KBM-7 (cell line): ENCODE results near the gene ZNF385B.

Experiments
- DNase-seq: peaks from one replicate; pipeline ENCODE4 v3.0.0-alpha.2; 2015
- in situ Hi-C: fragments of 300-500 bp; cut with MboI; formaldehyde crosslinking; loops from 2 replicates; pipeline ENCODE4 v1.14.3; 2020; ENCODE audit warnings: low sequenced_read_pairs, low pct_unique_long_range_greater_than_20kb, mixed read lengths

Gene ZNF385B

GRCh38 chr2:179578171-179578916 is 283.1 kb downstream of the ZNF385B start:
- in situ Hi-C loops = no loop called here

GRCh38 chr2:179574061-179574519 is 287.3 kb downstream of the ZNF385B start:
- DNase-seq = no peak
- in situ Hi-C loops = no loop called here

More at GRCh38 chr2:179578171-179578916, 283.1 kb downstream of the ZNF385B start:
- DNase-seq = no peak

DNA sequence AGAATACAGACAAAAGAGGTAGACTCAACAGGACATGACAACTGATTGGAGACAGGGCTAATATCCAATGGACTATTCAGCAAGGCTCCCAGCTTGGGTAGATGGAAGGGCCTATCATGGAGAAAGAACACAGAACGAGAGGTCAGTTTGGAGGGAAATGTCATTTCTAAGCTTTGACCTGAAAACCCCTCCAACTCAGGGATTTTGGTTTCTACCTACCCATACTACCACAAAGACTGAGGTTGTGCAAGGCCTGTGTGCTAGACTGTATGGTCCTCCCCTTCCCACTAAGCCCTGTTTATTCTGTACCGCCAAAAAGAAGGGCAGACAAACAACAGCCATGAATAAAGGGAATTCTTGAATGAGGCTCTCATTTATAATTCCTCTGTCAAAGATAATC is 288.9 kb downstream of the ZNF385B start:
- in situ Hi-C loops = no loop called here
- no peak for DNase-seq

DNA sequence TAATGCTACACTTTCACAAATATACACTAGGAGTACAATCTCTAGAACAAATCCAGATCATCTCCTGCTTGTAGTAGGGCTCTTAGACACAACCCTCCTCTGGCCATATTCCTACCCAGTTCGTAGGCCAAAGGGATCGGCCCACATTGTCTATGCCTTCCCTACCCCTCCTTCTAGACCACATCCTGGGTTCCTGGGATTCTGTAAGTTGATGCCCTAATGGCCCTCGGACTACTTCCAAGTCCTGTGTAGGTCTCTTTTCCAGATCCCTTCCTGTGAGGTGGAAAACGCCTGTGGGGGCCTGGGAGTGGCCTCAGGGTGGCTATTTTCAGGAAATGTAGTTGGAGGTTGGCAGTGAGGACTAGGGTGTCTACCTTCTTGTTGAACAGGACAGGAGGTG is 289.7 kb downstream of the ZNF385B start:
- DNase-seq = no peak
- in situ Hi-C loops = no loop called here

DNA sequence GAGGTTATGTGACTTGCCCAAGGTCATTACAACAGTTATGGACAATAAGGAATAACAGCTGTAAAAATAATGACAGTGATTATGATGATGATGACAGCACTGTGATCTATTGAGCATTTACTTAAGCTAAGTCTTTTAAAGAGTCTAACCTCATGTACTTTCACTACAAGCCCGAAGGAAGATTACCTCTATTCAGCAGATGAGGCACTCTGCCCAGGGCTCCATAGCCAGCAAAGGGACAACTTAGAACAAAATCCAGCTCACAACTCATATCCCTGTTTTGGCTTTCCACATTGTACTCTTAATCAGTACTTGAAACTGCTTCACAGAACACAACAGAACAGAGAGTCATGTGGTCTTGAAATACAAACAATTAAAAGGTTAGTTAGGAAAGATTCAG is 290.2 kb downstream of the ZNF385B start:
- DNase-seq = no peak
- in situ Hi-C loops = no loop called here

- in situ Hi-C loops = no loop called here
- DNase-seq = no peak
These were observed 291.6 kb downstream of the ZNF385B start for GRCh38 chr2:179569831-179570233.

DNA sequence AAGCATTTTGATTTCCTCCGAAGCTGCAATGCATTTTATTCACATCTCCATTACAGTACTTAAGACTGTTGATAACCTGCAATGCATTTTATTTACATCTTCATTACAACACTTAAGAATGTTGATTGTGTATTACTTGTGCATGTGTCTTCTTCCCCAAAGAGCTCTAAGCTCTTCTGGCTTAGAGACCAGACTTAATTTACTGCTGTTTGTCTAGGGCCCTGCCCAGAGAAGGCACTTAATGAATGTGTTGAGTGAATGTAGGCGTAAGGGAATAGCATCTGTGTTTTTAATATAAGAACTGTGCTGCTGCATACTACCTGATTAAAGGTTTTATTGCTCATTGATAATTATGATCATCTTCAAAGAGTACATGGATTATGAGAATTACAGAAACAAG is 295.6 kb downstream of the ZNF385B start:
- in situ Hi-C loops = no loop called here
- DNase-seq = no peak

GRCh38 chr2:179562330-179562885 is 299.0 kb downstream of the ZNF385B start:
- no peak for DNase-seq
- in situ Hi-C loops = no loop called here

- in situ Hi-C loops = no loop called here
- no peak for DNase-seq
These were observed 299.7 kb downstream of the ZNF385B start for GRCh38 chr2:179561702-179562101.

DNA sequence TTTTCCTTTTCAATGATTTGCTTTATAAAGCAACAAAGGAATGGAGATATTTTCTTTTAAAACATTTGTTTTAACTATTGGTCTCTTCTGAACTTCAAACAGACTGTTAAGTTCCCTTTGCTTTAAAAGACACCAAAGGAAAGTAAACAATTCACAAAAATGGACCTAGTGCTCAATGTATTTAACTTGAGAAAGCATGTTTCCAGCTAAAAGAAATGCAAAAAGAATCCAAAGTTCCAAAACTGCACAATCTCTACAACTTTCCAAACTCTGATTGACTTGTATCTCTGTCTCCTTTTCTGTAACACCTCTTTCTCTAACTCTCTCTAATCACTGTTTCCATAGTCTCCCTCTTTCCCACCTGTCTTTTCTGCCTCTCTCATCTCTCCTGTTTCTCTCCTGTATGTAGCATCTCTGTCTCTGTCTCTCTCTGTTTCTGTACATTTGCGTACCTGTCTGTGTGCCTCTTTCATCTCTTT is 301.1 kb downstream of the ZNF385B start:
- in situ Hi-C loops = no loop called here
- no peak for DNase-seq

DNA sequence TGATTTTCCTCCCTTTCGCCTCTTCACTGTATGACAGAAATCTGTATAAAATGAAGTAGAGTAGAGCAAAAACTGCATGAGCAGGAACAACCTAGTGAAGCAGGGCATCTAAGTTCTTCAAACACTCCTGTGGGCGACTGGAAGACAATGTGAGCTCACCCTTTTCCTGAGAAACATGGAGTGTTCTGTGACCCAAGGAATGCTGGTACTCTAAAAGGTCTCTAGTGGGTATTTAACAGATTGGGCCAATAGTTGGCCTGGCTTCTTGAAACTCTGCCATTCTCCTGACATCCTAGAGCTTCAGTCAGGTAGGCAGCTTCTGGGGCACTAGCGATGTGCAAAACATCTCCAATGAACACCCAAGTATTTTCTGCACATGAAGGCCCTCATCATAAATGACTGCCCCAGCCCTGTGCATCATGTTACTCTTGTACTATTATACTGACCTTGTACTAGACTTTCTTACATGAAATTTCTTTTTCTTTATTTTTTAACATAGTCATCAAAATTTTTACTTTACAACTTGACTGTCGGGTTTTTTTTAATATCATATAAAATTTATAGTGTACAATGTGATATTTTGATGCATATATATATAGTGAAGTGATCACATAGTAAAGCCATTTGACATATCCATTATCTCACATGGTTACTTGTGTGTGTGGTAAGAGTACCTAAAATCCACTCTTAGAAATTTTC is 302.2 kb downstream of the ZNF385B start:
- no peak for DNase-seq
- in situ Hi-C loops = no loop called here

DNA sequence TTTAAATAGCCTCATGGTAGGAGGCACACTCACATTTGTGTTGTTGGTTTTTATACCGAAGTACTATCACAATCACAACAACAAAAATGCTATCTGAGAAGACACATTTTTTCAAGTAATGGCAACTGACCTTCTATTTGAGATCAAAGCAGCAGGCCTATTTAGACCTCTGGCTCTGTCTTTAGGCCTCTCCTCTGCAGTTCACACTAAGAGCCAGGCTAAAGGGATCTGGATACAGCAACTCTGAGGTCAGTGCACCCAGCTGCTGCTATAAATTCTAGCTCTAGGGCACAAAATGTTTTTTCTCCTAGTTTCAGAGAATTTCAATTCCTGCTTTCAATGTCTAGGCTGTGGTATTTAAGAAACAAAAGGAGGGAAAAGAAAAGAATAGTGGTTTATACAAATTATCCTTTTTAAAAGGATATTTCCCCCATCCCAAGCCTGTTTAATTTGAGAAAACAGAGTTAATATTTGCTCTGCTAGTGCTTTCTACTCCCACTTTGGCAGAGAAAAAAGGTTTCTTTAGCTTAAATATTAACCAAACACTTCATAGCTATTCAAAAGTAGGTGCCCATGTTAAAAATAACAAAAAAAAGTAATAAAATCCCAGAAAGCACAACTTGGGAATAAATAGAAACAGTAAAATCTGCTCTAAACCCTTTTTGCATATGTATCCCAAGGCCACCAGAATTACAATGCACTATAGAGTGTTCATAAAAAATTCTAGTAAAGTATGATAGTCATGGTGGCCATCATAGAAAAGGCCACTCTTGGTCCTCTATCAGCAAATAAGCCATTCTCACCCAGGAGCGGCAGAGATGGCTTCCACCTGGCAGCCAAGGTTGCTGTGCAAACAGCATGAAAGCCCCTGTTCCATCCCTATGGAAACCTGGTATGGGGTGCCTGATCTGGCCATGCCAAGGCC is 303.1 kb downstream of the ZNF385B start:
- no peak for DNase-seq
- in situ Hi-C loops = no loop called here

- in situ Hi-C loops = no loop called here
- no peak for DNase-seq
These were observed 305.0 kb downstream of the ZNF385B start for GRCh38 chr2:179556425-179556824.

DNA sequence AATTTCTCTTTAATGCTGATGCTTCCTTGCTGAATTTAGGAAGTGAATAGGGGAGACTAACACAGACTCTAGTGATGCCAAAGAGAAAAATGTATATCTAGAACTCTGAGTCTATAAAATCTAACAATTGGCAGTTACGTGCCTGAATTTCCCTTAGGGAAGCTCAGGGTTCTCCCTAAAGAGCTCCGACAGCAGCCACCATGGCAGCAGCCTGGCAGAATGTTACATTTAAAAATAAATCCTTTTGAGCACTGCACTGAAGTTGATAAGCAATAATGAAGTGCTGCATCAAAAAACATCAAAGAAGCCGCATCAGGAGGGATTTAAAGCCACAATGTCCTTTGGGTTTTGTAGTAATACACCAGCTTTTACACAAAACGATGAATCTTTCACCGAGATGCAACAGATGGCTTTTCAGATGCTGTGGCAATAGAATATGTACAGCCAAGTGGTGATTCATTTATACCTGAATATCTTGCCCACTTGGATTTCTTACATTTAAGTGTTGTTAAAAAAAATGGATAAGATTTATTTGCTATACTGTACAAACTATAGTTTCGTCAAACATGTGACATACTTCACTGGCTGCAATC is 305.6 kb downstream of the ZNF385B start:
- DNase-seq = no peak
- in situ Hi-C loops = no loop called here

DNA sequence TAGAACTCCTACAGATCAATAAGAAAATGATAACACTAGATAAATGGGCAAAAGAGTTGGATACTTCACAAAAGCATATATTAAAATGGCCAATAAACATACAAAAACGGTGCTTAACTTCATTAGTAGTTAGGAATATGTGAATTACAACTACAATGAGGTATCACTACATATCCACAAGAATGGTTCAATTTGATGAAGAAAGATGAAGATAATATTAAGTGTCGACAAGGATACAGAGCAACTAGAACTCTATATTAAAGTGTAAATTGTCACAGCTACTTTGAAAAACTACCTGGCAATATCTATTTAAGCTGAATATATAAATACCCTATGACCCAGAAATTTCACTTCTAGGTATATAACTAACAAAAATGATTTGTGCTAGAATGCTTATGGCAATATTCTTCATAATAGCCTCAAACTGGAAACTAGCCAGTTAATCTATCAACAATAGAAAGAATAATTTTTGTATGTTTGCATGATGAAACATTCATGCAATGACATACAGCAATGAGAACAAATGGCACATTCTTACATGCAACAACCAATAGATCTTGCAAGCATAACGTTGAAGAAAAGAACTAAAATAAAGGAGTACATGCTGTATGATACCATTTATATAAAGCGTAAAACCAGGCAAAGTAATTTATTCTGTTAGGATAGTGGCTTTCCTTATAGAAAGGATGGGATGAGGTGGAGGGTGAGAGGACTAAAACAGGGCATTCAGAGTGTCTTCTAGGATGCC is 306.6 kb downstream of the ZNF385B start:
- in situ Hi-C loops = no loop called here
- no peak for DNase-seq

GRCh38 chr2:179553382-179553781 is 308.0 kb downstream of the ZNF385B start:
- no peak for DNase-seq
- in situ Hi-C loops = no loop called here

DNA sequence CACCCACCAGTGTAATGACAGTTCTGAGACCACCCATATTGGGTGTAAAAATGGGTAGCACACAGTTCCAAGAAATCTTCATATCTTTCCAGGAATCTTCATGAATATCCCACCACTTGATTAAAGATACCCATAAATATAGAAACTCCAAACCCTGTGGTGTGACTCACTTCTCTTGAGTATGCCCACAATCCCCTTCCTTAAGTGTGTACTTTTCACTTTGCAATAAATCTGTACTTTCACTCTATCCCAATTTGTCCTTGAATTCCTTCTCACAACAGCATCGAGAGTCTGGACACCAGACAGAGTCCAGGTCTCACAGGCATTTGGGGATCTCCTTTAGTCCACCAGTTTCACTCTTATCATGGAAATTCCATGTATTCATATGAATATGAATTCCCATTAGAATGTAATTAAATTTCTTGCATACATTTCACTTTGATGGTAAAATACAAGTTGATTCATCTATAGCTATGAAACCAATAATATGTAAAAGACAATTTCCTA is 309.8 kb downstream of the ZNF385B start:
- in situ Hi-C loops = no loop called here
- no peak for DNase-seq

GRCh38 chr2:179550849-179551248 is 310.6 kb downstream of the ZNF385B start:
- no peak for DNase-seq

More at GRCh38 chr2:179550849-179551248, 310.6 kb downstream of the ZNF385B start:
- in situ Hi-C loops = no loop called here
